ENCODE data around the gene LRRTM3.

The LRRTM3 gene

GRCh38 chr10:67114945-67115344, 189.1 kb downstream of the LRRTM3 start:
- Histone ChIP-seq H3K9me3 (ENCODE audit: insufficient read depth, low read length) (no peaks in the 10 kb centered on the region), H3K4me3 (ENCODE audit: insufficient read length, low read depth) (no peak overlapping the region), H3K36me3 (ENCODE audit: insufficient read depth, insufficient read length, low read length) (no peaks in the 10 kb centered on the region), H3K9ac (ENCODE audit: insufficient read length, low read depth) (no peak overlapping the region), H3K4me1 (ENCODE audit: insufficient read depth, insufficient read length) (no peaks in the 10 kb centered on the region), H3K27me3 (ENCODE audit: insufficient read depth, insufficient read length) (no peaks in the 10 kb centered on the region)
- TF ChIP-seq ZNF274 (IDR thresholded peaks at IDR 0.05; ENCODE audit: low read depth, low read length) (no peak), SUZ12 (IDR thresholded peaks at IDR 0.05; ENCODE audit: extremely low read depth, insufficient read depth, insufficient read length) (no peak), YY1 (IDR thresholded peaks at IDR 0.05; ENCODE audit: insufficient read depth, insufficient read length) (no peak)
- no peak for DNase-seq (ENCODE audit: low read depth, low spot score)

- no peaks in the 10 kb centered on the region for H3K36me3 ChIP-seq (ENCODE audit: insufficient read depth, insufficient read length, low read length)
- DNase-seq (ENCODE audit: low read depth, low spot score) = no peak
- H3K4me1 ChIP-seq (ENCODE audit: insufficient read depth, insufficient read length) = no peaks in the 10 kb centered on the region
- no peak overlapping the region for H3K4me3 ChIP-seq (ENCODE audit: insufficient read length, low read depth)
- no peak overlapping the region for H3K9ac ChIP-seq (ENCODE audit: insufficient read length, low read depth)
- no peak for TF ChIP-seq ZNF274 (IDR thresholded peaks at IDR 0.05; ENCODE audit: low read depth, low read length)
- no peak for TF ChIP-seq YY1 (IDR thresholded peaks at IDR 0.05; ENCODE audit: insufficient read depth, insufficient read length)
- no peak for TF ChIP-seq SUZ12 (IDR thresholded peaks at IDR 0.05; ENCODE audit: extremely low read depth, insufficient read depth, insufficient read length)
- H3K9me3 ChIP-seq (ENCODE audit: insufficient read depth, low read length) = no peaks in the 10 kb centered on the region
- no peaks in the 10 kb centered on the region for H3K27me3 ChIP-seq (ENCODE audit: insufficient read depth, insufficient read length)
Observed at GRCh38 chr10:67115972-67116371, 190.1 kb downstream of the LRRTM3 start.

- Histone ChIP-seq H3K4me1 (ENCODE audit: insufficient read depth, insufficient read length) (no peaks in the 10 kb centered on the region), H3K9ac (ENCODE audit: insufficient read length, low read depth) (no peak overlapping the region), H3K4me3 (ENCODE audit: insufficient read length, low read depth) (no peak overlapping the region), H3K27me3 (ENCODE audit: insufficient read depth, insufficient read length) (no peaks in the 10 kb centered on the region), H3K36me3 (ENCODE audit: insufficient read depth, insufficient read length, low read length) (no peaks in the 10 kb centered on the region), H3K9me3 (ENCODE audit: insufficient read depth, low read length) (no peaks in the 10 kb centered on the region)
- no peak for TF ChIP-seq YY1 (IDR thresholded peaks at IDR 0.05; ENCODE audit: insufficient read depth, insufficient read length)
- TF ChIP-seq SUZ12 (IDR thresholded peaks at IDR 0.05; ENCODE audit: extremely low read depth, insufficient read depth, insufficient read length) = no peak
- DNase-seq (ENCODE audit: low read depth, low spot score) = no peak
Observed at GRCh38 chr10:67119651-67120050, 193.8 kb downstream of the LRRTM3 start.

GRCh38 chr10:67127441-67127840, 201.6 kb downstream of the LRRTM3 start:
- DNase-seq (ENCODE audit: low read depth, low spot score) = no peak
- Histone ChIP-seq H3K4me1 (ENCODE audit: insufficient read depth, insufficient read length) (no peaks in the 10 kb centered on the region), H3K36me3 (ENCODE audit: insufficient read depth, insufficient read length, low read length) (no peaks in the 10 kb centered on the region), H3K9ac (ENCODE audit: insufficient read length, low read depth) (no peak overlapping the region), H3K27me3 (ENCODE audit: insufficient read depth, insufficient read length) (no peaks in the 10 kb centered on the region), H3K4me3 (ENCODE audit: insufficient read length, low read depth) (no peak overlapping the region), H3K9me3 (ENCODE audit: insufficient read depth, low read length) (no peaks in the 10 kb centered on the region)
- no peak for TF ChIP-seq ZNF274 (IDR thresholded peaks at IDR 0.05; ENCODE audit: low read depth, low read length)
- TF ChIP-seq SUZ12 (IDR thresholded peaks at IDR 0.05; ENCODE audit: extremely low read depth, insufficient read depth, insufficient read length) = no peak
- TF ChIP-seq YY1 (IDR thresholded peaks at IDR 0.05; ENCODE audit: insufficient read depth, insufficient read length) = no peak

- Histone ChIP-seq H3K9me3 (ENCODE audit: insufficient read depth, low read length) (no peaks in the 10 kb centered on the region), H3K9ac (ENCODE audit: insufficient read length, low read depth) (no peak overlapping the region), H3K27me3 (ENCODE audit: insufficient read depth, insufficient read length) (no peaks in the 10 kb centered on the region), H3K4me1 (ENCODE audit: insufficient read depth, insufficient read length) (no peaks in the 10 kb centered on the region), H3K4me3 (ENCODE audit: insufficient read length, low read depth) (no peak overlapping the region), H3K36me3 (ENCODE audit: insufficient read depth, insufficient read length, low read length) (no peaks in the 10 kb centered on the region)
- TF ChIP-seq ZNF274 (IDR thresholded peaks at IDR 0.05; ENCODE audit: low read depth, low read length) (no peak), SUZ12 (IDR thresholded peaks at IDR 0.05; ENCODE audit: extremely low read depth, insufficient read depth, insufficient read length) (no peak)
- DNase-seq (ENCODE audit: low read depth, low spot score) = no peak
Observed at GRCh38 chr10:67140641-67141040, 214.8 kb downstream of the LRRTM3 start.

- Histone ChIP-seq H3K9me3 (ENCODE audit: insufficient read depth, low read length) (no peaks in the 10 kb centered on the region), H3K27me3 (ENCODE audit: insufficient read depth, insufficient read length) (no peaks in the 10 kb centered on the region), H3K4me1 (ENCODE audit: insufficient read depth, insufficient read length) (no peaks in the 10 kb centered on the region), H3K36me3 (ENCODE audit: insufficient read depth, insufficient read length, low read length) (no peaks in the 10 kb centered on the region), H3K4me3 (ENCODE audit: insufficient read length, low read depth) (no peak overlapping the region), H3K9ac (ENCODE audit: insufficient read length, low read depth) (no peak overlapping the region)
- TF ChIP-seq SUZ12 (IDR thresholded peaks at IDR 0.05; ENCODE audit: extremely low read depth, insufficient read depth, insufficient read length) = no peak
- TF ChIP-seq YY1 (IDR thresholded peaks at IDR 0.05; ENCODE audit: insufficient read depth, insufficient read length) = no peak
- TF ChIP-seq ZNF274 (IDR thresholded peaks at IDR 0.05; ENCODE audit: low read depth, low read length) = no peak
- DNase-seq (ENCODE audit: low read depth, low spot score) = no peak
Observed at GRCh38 chr10:67141300-67141699, 215.5 kb downstream of the LRRTM3 start.

- Histone ChIP-seq H3K4me3 (ENCODE audit: insufficient read length, low read depth) (no peak overlapping the region), H3K36me3 (ENCODE audit: insufficient read depth, insufficient read length, low read length) (no peaks in the 10 kb centered on the region), H3K27me3 (ENCODE audit: insufficient read depth, insufficient read length) (no peaks in the 10 kb centered on the region), H3K9me3 (ENCODE audit: insufficient read depth, low read length) (no peaks in the 10 kb centered on the region), H3K9ac (ENCODE audit: insufficient read length, low read depth) (no peak overlapping the region), H3K4me1 (ENCODE audit: insufficient read depth, insufficient read length) (no peaks in the 10 kb centered on the region)
- DNase-seq (ENCODE audit: low read depth, low spot score) = no peak
- no peak for TF ChIP-seq ZNF274 (IDR thresholded peaks at IDR 0.05; ENCODE audit: low read depth, low read length)
- no peak for TF ChIP-seq SUZ12 (IDR thresholded peaks at IDR 0.05; ENCODE audit: extremely low read depth, insufficient read depth, insufficient read length)
Observed at GRCh38 chr10:67144530-67144929, 218.7 kb downstream of the LRRTM3 start.
